Sigmoid colon (tissue), 7 donors: ENCODE results near the gene DOCK9. TPM values are rescaled to one million over a fixed set of nuclear protein-coding genes. Genes with fewer than 3 reads are reported as not detected.

ENCODE experiments used
- DNase-seq: peaks from one replicate; pipeline ENCODE4 v3.0.0-alpha.2; 2019
- H3K27ac ChIP-seq, 4 donors: fragments of 200-600 bp; sonication (generic); one replicate each; pipeline ENCODE4 v1.5.1; 2016 to 2019; ENCODE audit warnings: mild to moderate bottlenecking in 1 of 4
- H3K27me3 ChIP-seq, 3 donors: fragments of 200-600 bp; sonication (generic); one replicate each; pipeline ENCODE4 v1.5.1; 2019; ENCODE audit warnings: mild to moderate bottlenecking in 1 of 3
- H3K36me3 ChIP-seq, 4 donors: fragments of 200-600 bp; sonication (generic); one replicate each; pipeline ENCODE4 v1.5.1; 2016 to 2019
- H3K4me1 ChIP-seq, 4 donors: fragments of 200-600 bp; sonication (generic); one replicate each; pipeline ENCODE4 v1.5.1; 2017 to 2019
- H3K4me3 ChIP-seq, 4 donors: fragments of 200-600 bp; sonication (generic); one replicate each; pipeline ENCODE4 v1.5.1; 2017 to 2019; ENCODE audit warnings: mild to moderate bottlenecking in 2 of 4, moderate library complexity in 1 of 4
- H3K9me3 ChIP-seq, 4 donors: fragments of 200-600 bp in 3 of 4; sonication (generic) in 3 of 4; one replicate each; pipeline versions ENCODE4 v1.5.1 to v1.6.1; 2013 to 2019
- EP300 ChIP-seq, 4 donors: sonication (generic); formaldehyde crosslinking; IDR thresholded peaks; one replicate each; pipeline ENCODE4 v1.6.1; 2017; ENCODE audit warnings: antibody characterized with exemption in 4 of 4
- POLR2A ChIP-seq, 2 donors: fragments of 450-650 bp; IDR thresholded peaks; one replicate each; pipeline ENCODE4 v1.6.1; 2016; ENCODE audit warnings: antibody characterized with exemption in 2 of 2, mild to moderate bottlenecking in 2 of 2, moderate library complexity in 2 of 2
- POLR2AphosphoS5 ChIP-seq, 4 donors: sonication (generic); formaldehyde crosslinking; IDR thresholded peaks; one replicate each; pipeline ENCODE4 v1.6.1; 2017; ENCODE audit warnings: antibody characterized with exemption in 4 of 4
- WGBS, 2 donors: extraction: QIAGEN DNeasy Blood & Tissue Kit; methylation state at CpG; one replicate each; pipeline ENCODE4 v1.1.7; 2013; 5-methylcytosine and 5-hydroxymethylcytosine counted together
- intact Hi-C: fragments of 100-400 bp; cut with DNase I; formaldehyde crosslinking; loops from one replicate; pipeline ENCODE4 v1.15.1; 2023
- polyA plus RNA-seq, 3 donors: library from polyadenylated mRNA; stranded (reverse); fragments of 200-250 nt; gene quantifications; one replicate each; pipeline ENCODE4 v1.2.3, GENCODE V29; 2013
- total RNA-seq, 4 donors: library from RNA; depleted of rRNA; stranded (reverse); fragments of >200 nt; gene quantifications; one replicate each; pipeline ENCODE4 v1.1.0, GENCODE V29; 2016
- TF ChIP-seq, protein P1 (sequence below), 4 experiments: fragments of 450-650 bp in 3 of 4; fragments of 200-600 bp in 1 of 4; IDR thresholded peaks; one replicate each; pipeline ENCODE4 v1.5.1; 2016 to 2019; ENCODE audit warnings: antibody characterized with exemption in 4 of 4, mild to moderate bottlenecking in 3 of 4, moderate library complexity in 2 of 4
- donor health status: healthy with polysubstance abuse.
- donor health status: Bipolar disorder and iron deficiency.
- donor health status: healthy.

DOCK9 gene
- total and polyA plus RNA-seq, 7 donors = 10.8 to 126 (median 60.4) TPM

DNA sequence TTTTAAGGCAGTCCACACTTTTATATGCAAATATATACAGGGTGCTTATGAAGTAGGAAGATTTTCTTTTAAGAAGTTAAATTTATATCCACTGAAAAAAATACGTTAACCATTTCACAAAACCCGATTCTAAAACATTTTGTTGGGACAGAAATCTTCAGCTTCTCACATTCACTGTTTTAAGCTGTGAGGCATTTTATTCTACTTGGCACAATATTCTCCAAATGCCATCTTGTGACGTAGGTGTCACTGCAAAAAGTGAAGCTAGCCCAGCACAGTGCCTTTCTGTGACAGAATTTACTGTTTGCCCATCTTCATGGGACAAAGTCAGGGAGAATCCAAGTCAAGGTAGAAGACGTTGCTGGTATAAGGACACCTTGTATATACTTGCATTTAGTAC lies 130.9 kb downstream of the DOCK9 start:
- intact Hi-C loops = no loop called here

DNA sequence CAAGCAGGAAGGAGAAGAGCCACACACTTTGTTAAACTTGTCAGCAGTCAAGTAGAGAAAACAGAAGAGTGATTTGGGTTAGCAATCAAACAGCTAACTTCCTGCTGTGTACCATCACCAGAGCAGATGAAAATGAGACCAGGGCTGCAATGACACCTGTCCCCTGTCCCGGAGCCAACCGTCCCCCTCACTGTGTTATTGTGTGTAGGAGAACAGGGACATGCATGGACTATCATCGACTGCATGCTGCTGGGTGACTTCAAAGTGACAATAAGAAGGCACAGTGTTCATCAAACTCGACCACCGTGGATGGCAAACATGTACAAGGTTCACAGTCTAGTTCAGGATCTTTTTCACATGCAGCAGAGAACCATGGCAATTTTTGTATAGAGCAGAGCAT lies 131.3 kb downstream of the DOCK9 start:
- intact Hi-C loops = no loop called here
- WGBS, 2 donors = 75 to 86% methylated on average over 5 of the region's 5 CpGs
- Histone ChIP-seq H3K27me3 (no peaks in the 10 kb centered on the region), H3K9me3 (no peaks in the 10 kb centered on the region), H3K27ac (no peak overlapping the region), H3K4me3 (no peak overlapping the region), H3K36me3 (peaks cover 0 to 56% (median 6%) of the 10 kb centered on the region in 4 donors), H3K4me1 (no peaks in the 10 kb centered on the region)
- DNase-seq = no peak
- TF ChIP-seq, protein P1, sequence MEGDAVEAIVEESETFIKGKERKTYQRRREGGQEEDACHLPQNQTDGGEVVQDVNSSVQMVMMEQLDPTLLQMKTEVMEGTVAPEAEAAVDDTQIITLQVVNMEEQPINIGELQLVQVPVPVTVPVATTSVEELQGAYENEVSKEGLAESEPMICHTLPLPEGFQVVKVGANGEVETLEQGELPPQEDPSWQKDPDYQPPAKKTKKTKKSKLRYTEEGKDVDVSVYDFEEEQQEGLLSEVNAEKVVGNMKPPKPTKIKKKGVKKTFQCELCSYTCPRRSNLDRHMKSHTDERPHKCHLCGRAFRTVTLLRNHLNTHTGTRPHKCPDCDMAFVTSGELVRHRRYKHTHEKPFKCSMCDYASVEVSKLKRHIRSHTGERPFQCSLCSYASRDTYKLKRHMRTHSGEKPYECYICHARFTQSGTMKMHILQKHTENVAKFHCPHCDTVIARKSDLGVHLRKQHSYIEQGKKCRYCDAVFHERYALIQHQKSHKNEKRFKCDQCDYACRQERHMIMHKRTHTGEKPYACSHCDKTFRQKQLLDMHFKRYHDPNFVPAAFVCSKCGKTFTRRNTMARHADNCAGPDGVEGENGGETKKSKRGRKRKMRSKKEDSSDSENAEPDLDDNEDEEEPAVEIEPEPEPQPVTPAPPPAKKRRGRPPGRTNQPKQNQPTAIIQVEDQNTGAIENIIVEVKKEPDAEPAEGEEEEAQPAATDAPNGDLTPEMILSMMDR (IDR thresholded peaks at IDR 0.05) = no peak
- no peak for TF ChIP-seq POLR2AphosphoS5 (IDR thresholded peaks at IDR 0.05)

More for the DNA sequence above, 130.9 kb downstream of the DOCK9 start:
- 95% methylated on average over 4 of the region's 4 CpGs for WGBS, 2 donors
- peaks cover 0 to 56% (median 6%) of the 10 kb centered on the region in 4 donors for H3K36me3 ChIP-seq
- no peaks in the 10 kb centered on the region for H3K9me3 ChIP-seq
- no peak for TF ChIP-seq POLR2A (IDR thresholded peaks at IDR 0.05)
- DNase-seq = no peak
- H3K27me3 ChIP-seq = no peaks in the 10 kb centered on the region
- no peak overlapping the region for H3K4me3 ChIP-seq
- no peak overlapping the region for H3K27ac ChIP-seq
- no peaks in the 10 kb centered on the region for H3K4me1 ChIP-seq

DNA sequence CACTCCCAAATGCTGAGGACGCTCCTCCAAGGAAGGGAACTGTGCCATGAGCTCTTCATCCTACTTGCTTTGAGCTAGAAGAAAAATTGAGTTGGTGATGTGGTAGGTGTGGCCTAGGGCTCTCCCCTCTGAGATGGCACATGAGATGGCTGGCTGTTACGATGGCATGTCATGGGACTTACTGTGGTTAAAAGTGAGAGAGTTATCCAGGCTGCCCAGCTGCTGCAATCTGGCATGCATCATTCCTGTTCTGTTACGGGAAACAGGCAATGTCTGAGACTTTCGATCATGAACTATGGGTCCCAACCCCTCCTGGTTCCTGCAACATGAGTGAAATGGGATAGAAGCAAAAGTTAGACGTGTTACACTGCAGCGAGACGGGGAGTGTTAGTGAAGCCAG lies 132.1 kb downstream of the DOCK9 start:
- Histone ChIP-seq H3K4me3 (no peak overlapping the region), H3K27ac (no peak overlapping the region), H3K9me3 (no peaks in the 10 kb centered on the region), H3K36me3 (peaks cover 0 to 54% (median 6%) of the 10 kb centered on the region in 4 donors), H3K27me3 (no peaks in the 10 kb centered on the region), H3K4me1 (no peaks in the 10 kb centered on the region)
- DNase-seq = no peak
- intact Hi-C loops = no loop called here
- TF ChIP-seq, protein P1 (IDR thresholded peaks at IDR 0.05) = no peak
- no peak for TF ChIP-seq POLR2AphosphoS5 (IDR thresholded peaks at IDR 0.05)
- no peak for TF ChIP-seq EP300 (IDR thresholded peaks at IDR 0.05)
- TF ChIP-seq POLR2A (IDR thresholded peaks at IDR 0.05) = no peak
- 90 to 92% methylated on average over 7 of the region's 7 CpGs for whole genome bisulfite sequencing, 2 donors

DNA sequence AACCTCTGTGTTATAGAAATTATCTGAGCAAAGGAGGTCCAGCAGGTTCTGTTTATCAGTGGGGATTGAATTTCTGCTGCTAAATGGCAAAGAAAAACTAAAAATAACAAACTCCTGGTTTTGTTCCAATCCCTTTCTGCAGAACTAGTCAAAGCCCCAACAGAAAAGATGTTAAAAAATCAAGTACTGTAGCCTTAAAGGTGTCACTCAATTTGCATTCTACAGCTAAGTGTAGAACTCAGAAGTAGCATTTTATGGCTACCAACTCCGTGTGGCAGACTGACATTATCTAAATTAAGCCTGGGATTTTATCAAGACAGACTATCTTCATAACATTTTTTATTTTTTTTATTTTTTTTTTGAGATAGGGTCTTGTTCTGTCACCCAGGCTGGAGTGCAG lies 133.8 kb downstream of the DOCK9 start:
- WGBS, 2 donors = 74 to 90% methylated on average over 1 of the region's 1 CpG
- no peak overlapping the region for H3K27ac ChIP-seq
- intact Hi-C loops = loop anchor here (5.0 kb wide), 1 partner anchor 188 kb away; no protein-coding TSS in a partner anchor
- H3K4me1 ChIP-seq = no peaks in the 10 kb centered on the region
- no peak overlapping the region for H3K4me3 ChIP-seq
- H3K9me3 ChIP-seq = no peaks in the 10 kb centered on the region
- no peaks in the 10 kb centered on the region for H3K27me3 ChIP-seq
- peaks cover 0 to 46% (median 6%) of the 10 kb centered on the region in 4 donors for H3K36me3 ChIP-seq
- DNase-seq = no peak
- TF ChIP-seq, protein P1 (IDR thresholded peaks at IDR 0.05) = no peak
- TF ChIP-seq POLR2A (IDR thresholded peaks at IDR 0.05) (no peak), POLR2AphosphoS5 (IDR thresholded peaks at IDR 0.05) (no peak), EP300 (IDR thresholded peaks at IDR 0.05) (no peak)

DNA sequence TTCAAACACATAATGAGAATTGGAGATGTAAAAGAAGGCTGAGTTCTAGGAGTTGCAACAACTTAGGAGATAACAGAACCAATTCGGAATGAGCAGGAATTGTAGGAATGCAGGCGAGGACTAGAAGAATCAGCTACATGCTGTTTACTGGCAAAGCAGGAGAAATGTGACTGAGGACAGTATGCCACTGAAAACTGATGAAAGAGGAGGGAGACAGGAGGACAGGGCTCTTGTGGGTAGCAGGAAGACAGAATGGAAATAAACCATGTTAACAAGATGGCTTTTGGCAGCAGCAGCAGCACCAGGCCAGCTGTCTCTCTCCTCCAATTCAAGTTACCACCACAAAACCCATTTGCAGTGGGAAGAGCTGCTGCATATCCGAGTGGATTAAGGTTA lies 134.4 kb downstream of the DOCK9 start:
- no peaks in the 10 kb centered on the region for H3K27me3 ChIP-seq
- no peaks in the 10 kb centered on the region for H3K4me1 ChIP-seq
- intact Hi-C loops = loop anchor here (5.0 kb wide), 1 partner anchor 189 kb away; no protein-coding TSS in a partner anchor
- H3K4me3 ChIP-seq = no peak overlapping the region
- DNase-seq = no peak
- no peak overlapping the region for H3K27ac ChIP-seq
- TF ChIP-seq POLR2A (IDR thresholded peaks at IDR 0.05) = no peak
- TF ChIP-seq EP300 (IDR thresholded peaks at IDR 0.05) = no peak
- no peaks in the 10 kb centered on the region for H3K9me3 ChIP-seq
- 62 to 70% methylated on average over 3 of the region's 3 CpGs for WGBS, 2 donors
- peaks cover 0 to 43% (median 6%) of the 10 kb centered on the region in 4 donors for H3K36me3 ChIP-seq

DNA sequence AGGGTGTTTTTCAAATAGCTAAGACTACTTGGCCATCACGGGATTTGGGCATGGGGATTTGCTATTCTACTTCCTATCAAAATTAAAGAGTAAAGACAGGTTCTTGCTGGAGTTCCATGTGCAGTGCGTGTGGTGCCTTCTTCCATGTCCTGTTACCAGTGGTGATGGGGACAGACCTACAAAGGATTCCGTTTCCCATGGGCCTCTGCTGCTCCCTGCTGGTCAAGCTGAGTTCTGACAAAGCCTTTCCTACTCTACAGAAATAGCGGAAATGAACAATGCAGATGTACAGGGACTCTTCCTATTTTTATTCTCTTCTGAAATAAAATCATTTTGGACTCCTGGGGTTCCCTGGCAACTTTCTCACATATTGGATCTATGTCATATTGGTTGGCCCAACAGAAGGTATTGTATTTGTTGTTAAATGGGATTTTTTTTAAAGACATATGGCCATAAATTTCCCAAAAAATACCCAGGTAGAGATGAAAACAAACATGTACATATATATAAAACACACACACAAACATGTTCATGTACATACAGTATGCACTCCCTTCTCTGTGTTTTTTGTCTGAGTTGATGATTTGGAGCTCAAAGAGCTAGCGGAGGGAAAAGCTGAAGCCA lies 134.9 kb downstream of the DOCK9 start:
- peaks cover 0 to 37% (median 6%) of the 10 kb centered on the region in 4 donors for H3K36me3 ChIP-seq
- intact Hi-C loops = loop anchor here (5.0 kb wide), 1 partner anchor 189 kb away; no protein-coding TSS in a partner anchor
- 28 to 35% methylated on average over 5 of the region's 5 CpGs for WGBS, 2 donors

More for the DNA sequence above, 134.9 kb downstream of the DOCK9 start:
- DNase-seq = peak; percentile 81
- Histone ChIP-seq H3K27ac (no peak overlapping the region), H3K4me3 (no peak overlapping the region), H3K9me3 (no peaks in the 10 kb centered on the region), H3K27me3 (no peaks in the 10 kb centered on the region), H3K4me1 (no peaks in the 10 kb centered on the region)
- no peak for TF ChIP-seq POLR2A (IDR thresholded peaks at IDR 0.05)
- TF ChIP-seq, protein P1 (IDR thresholded peaks at IDR 0.05) = peak; percentile 19 to 77 (median 59)
